ENCODE measurements around the gene CAND2.
A peak's percentile ranks its signal among the peaks of the same experiment; 100 is the strongest.
"Not testable (repeated sequence)": the region's sequence is repeated elsewhere in the genome, so short reads cannot be mapped to it uniquely, and the experiment has no call there.

The CAND2 gene

GRCh38 chr3:12772462-12772861 is 24.0 kb upstream of the CAND2 start:
- DNase-seq, result no peak

GRCh38 chr3:12773030-12773709 is 23.3 kb upstream of the CAND2 start:
- no peak for DNase-seq

- no peak for DNase-seq
Measured at GRCh38 chr3:12773710-12774086, 22.8 kb upstream of the CAND2 start.

- DNase-seq, result no peak
Measured at GRCh38 chr3:12774619-12775018, 21.9 kb upstream of the CAND2 start.

GRCh38 chr3:12775226-12775625 is 21.3 kb upstream of the CAND2 start:
- no peak for DNase-seq

- DNase-seq, result not testable (repeated sequence)
Measured at GRCh38 chr3:12775970-12776369, 20.5 kb upstream of the CAND2 start.

GRCh38 chr3:12777171-12777570 is 19.3 kb upstream of the CAND2 start:
- no peak for DNase-seq

- DNase-seq, result no peak
Measured at GRCh38 chr3:12780751-12781150, 15.7 kb upstream of the CAND2 start.

GRCh38 chr3:12782172-12782815 is 14.2 kb upstream of the CAND2 start:
- DNase-seq, result no peak

GRCh38 chr3:12785096-12785495 is 11.4 kb upstream of the CAND2 start:
- no peak for DNase-seq

- peak; percentile 57 for DNase-seq
Measured at GRCh38 chr3:12787346-12787745, 9.1 kb upstream of the CAND2 start.

- DNase-seq, result not testable (repeated sequence)
Measured at GRCh38 chr3:12787967-12788690, 8.4 kb upstream of the CAND2 start.

GRCh38 chr3:12791430-12791829 is 5.0 kb upstream of the CAND2 start:
- DNase-seq, result no peak

- DNase-seq, result no peak
Measured at GRCh38 chr3:12793701-12794100, 2.8 kb upstream of the CAND2 start.

- DNase-seq, result no peak
Measured at GRCh38 chr3:12797124-12797891, 828 bp downstream of the CAND2 start.

- no peak for DNase-seq
Measured at GRCh38 chr3:12797892-12798558, 1.5 kb downstream of the CAND2 start.

GRCh38 chr3:12798559-12799179 is 2.2 kb downstream of the CAND2 start:
- no peak for DNase-seq

- DNase-seq, result no peak
Measured at GRCh38 chr3:12799525-12800440, 3.3 kb downstream of the CAND2 start.

- DNase-seq, result no peak
Measured at GRCh38 chr3:12803371-12803770, 6.9 kb downstream of the CAND2 start.

- DNase-seq, result no peak
Measured at GRCh38 chr3:12807066-12807465, 10.6 kb downstream of the CAND2 start.

Measured in CD4-positive, alpha-beta T cell treated with Interleukin-17A for 1 hour (primary cell).